ENCODE measurements around the gene CRAMP1.

DNA sequence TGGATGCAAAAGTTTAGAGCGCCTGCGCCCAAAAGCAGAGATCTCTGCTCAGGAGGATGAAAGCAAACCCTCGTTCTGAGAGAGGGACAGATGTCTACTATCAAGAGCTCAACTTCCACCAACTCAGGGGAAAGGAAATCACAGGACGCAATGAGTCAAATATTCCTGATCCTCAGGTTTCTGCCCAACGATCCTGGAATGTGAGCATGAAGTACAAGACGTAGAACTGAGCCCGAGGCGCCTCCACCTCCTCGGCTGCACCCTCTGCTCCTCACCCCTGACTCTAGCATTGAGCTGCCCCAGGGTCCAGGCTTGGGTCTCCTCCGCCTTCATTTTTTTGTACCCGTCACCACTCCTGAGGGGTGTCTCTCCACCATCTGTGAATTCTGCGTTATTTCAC, 15.6 kb upstream of the CRAMP1 start:
- TF ChIP-seq, protein P1, sequence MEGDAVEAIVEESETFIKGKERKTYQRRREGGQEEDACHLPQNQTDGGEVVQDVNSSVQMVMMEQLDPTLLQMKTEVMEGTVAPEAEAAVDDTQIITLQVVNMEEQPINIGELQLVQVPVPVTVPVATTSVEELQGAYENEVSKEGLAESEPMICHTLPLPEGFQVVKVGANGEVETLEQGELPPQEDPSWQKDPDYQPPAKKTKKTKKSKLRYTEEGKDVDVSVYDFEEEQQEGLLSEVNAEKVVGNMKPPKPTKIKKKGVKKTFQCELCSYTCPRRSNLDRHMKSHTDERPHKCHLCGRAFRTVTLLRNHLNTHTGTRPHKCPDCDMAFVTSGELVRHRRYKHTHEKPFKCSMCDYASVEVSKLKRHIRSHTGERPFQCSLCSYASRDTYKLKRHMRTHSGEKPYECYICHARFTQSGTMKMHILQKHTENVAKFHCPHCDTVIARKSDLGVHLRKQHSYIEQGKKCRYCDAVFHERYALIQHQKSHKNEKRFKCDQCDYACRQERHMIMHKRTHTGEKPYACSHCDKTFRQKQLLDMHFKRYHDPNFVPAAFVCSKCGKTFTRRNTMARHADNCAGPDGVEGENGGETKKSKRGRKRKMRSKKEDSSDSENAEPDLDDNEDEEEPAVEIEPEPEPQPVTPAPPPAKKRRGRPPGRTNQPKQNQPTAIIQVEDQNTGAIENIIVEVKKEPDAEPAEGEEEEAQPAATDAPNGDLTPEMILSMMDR (IDR thresholded peaks at IDR 0.05): no peak
- no peak for TF ChIP-seq POLR2A (IDR thresholded peaks at IDR 0.05)

Measured in adrenal gland (tissue), 5 donors.